Liver (tissue), 9 donors: ENCODE results near the gene ADCY7. TPM values are rescaled to one million over a fixed set of nuclear protein-coding genes. Genes with fewer than 3 reads are reported as not detected.

ENCODE experiments used
- DNase-seq: peaks from one replicate; pipeline ENCODE4 v3.0.0-alpha.2; 2017; ENCODE audit warnings: low spot score
- H3K27ac ChIP-seq, 2 donors: one replicate each; pipeline ENCODE4 v1.7.0; 2013; ENCODE audit warnings: inconsistent platforms in 2 of 2, low read length in 2 of 2, control low read depth in 1 of 2, low read depth in 1 of 2, mild to moderate bottlenecking in 1 of 2
- H3K27me3 ChIP-seq, 4 donors: one replicate each; pipeline versions ENCODE4 v1.6.1 to v1.7.0; 2013; ENCODE audit warnings: low read length in 3 of 4, inconsistent platforms in 1 of 4, mild to moderate bottlenecking in 1 of 4, moderate library complexity in 1 of 4; ENCODE audit not compliant: control insufficient read depth in 4 of 4, insufficient read depth in 4 of 4
- H3K36me3 ChIP-seq, 4 donors: one replicate each; pipeline versions ENCODE4 v1.6.1 to v1.7.0; 2013; ENCODE audit warnings: low read length in 3 of 4, mild to moderate bottlenecking in 3 of 4, low read depth in 1 of 4, moderate library complexity in 1 of 4; ENCODE audit not compliant: control insufficient read depth in 4 of 4, insufficient read depth in 3 of 4
- H3K4me1 ChIP-seq, 4 donors: one replicate each; pipeline versions ENCODE4 v1.6.1 to v1.7.0; 2013; ENCODE audit warnings: low read length in 3 of 4, mild to moderate bottlenecking in 3 of 4, moderate library complexity in 1 of 4; ENCODE audit not compliant: control insufficient read depth in 4 of 4, insufficient read depth in 4 of 4
- H3K4me3 ChIP-seq, 3 donors: one replicate each; pipeline versions ENCODE4 v1.6.1 to v1.7.0; 2013; ENCODE audit warnings: low read length in 3 of 3, control low read depth in 1 of 3, low read depth in 1 of 3, mild to moderate bottlenecking in 1 of 3
- H3K9ac ChIP-seq, 2 donors: one replicate each; pipeline ENCODE4 v1.7.0; 2013; ENCODE audit warnings: low read length in 2 of 2, mild to moderate bottlenecking in 2 of 2, moderate library complexity in 2 of 2, control low read depth in 1 of 2, low read depth in 1 of 2
- H3K9me3 ChIP-seq, 4 donors: one replicate each; pipeline versions ENCODE4 v1.6.1 to v1.7.0; 2013; ENCODE audit warnings: low read length in 3 of 4; ENCODE audit not compliant: control insufficient read depth in 4 of 4
- EGR1 ChIP-seq, 2 donors: IDR thresholded peaks; 2 replicates each; pipeline ENCODE4 v1.6.1; 2016 to 2018; ENCODE audit warnings: antibody characterized with exemption in 2 of 2, low read depth in 2 of 2
- FOXA1 ChIP-seq: IDR thresholded peaks from 2 replicates; pipeline ENCODE4 v1.6.1; 2016; ENCODE audit warnings: antibody characterized with exemption
- FOXA2 ChIP-seq: IDR thresholded peaks from 2 replicates; pipeline ENCODE4 v1.6.1; 2016; ENCODE audit warnings: antibody characterized with exemption
- GABPA ChIP-seq, 2 donors: IDR thresholded peaks in 1 of 2; conservative IDR thresholded peaks in 1 of 2; 2 replicates each; pipeline ENCODE4 v1.6.1; 2016; ENCODE audit warnings: antibody characterized with exemption in 2 of 2, mild to moderate bottlenecking in 1 of 2, moderate library complexity in 1 of 2
- HNF4A ChIP-seq, 2 donors: conservative IDR thresholded peaks; 2 replicates each; pipeline ENCODE4 v1.6.1; 2016; ENCODE audit warnings: antibody characterized with exemption in 2 of 2, mild to moderate bottlenecking in 2 of 2
- HNF4G ChIP-seq: IDR thresholded peaks from 2 replicates; pipeline ENCODE4 v1.6.1; 2016; ENCODE audit warnings: antibody characterized with exemption
- JUND ChIP-seq, 2 donors: IDR thresholded peaks; 2 replicates each; pipeline ENCODE4 v1.6.1; 2016; ENCODE audit warnings: antibody characterized with exemption in 2 of 2
- NR2F2 ChIP-seq: IDR thresholded peaks from 2 replicates; pipeline ENCODE4 v1.6.1; 2016; ENCODE audit warnings: antibody characterized with exemption
- RXRA ChIP-seq, 2 donors: IDR thresholded peaks; 2 replicates each; pipeline ENCODE4 v1.6.1; 2017 to 2018; ENCODE audit warnings: antibody characterized with exemption in 2 of 2, mild to moderate bottlenecking in 1 of 2
- SP1 ChIP-seq: IDR thresholded peaks from 2 replicates; pipeline ENCODE4 v1.6.1; 2018; ENCODE audit warnings: antibody characterized with exemption, mild to moderate bottlenecking
- TAF1 ChIP-seq: conservative IDR thresholded peaks from 2 replicates; pipeline ENCODE4 v1.6.1; 2016; ENCODE audit warnings: antibody characterized with exemption, mild to moderate bottlenecking
- YY1 ChIP-seq: IDR thresholded peaks from 2 replicates; pipeline ENCODE4 v1.6.1; 2016; ENCODE audit warnings: antibody characterized with exemption, mild to moderate bottlenecking
- WGBS: extraction: QIAGEN DNeasy Blood & Tissue Kit; methylation state at CpG from one replicate; pipeline ENCODE4 v1.1.7; 2013; 5-methylcytosine and 5-hydroxymethylcytosine counted together
- polyA plus RNA-seq, 2 donors: library from polyadenylated mRNA; stranded (reverse) in 1 of 2; unstranded in 1 of 2; fragments of 200-250 nt in 1 of 2; fragments of >200 nt in 1 of 2; fragmentation: Nextera tagmentation in 1 of 2; extraction: Ambion mirVana in 1 of 2; gene quantifications; one replicate each; pipeline versions ENCODE4 v1.2.1 to v1.2.3, GENCODE V29; 2013 to 2015
- total RNA-seq, 2 donors: library from RNA; depleted of rRNA; stranded (reverse); fragments of >200 nt; gene quantifications; one replicate each; pipeline ENCODE4 v1.2.3, GENCODE V29; 2014
- TF ChIP-seq, protein P1 (sequence below): IDR thresholded peaks from 2 replicates; pipeline ENCODE4 v1.6.1; 2016; ENCODE audit warnings: antibody characterized with exemption, mild to moderate bottlenecking
- TF ChIP-seq, protein P2 (sequence below): IDR thresholded peaks from 2 replicates; pipeline ENCODE4 v1.6.1; 2016; ENCODE audit warnings: antibody characterized with exemption
- TF ChIP-seq, protein P3 (sequence below): fragments of 150-350 bp; IDR thresholded peaks from 2 replicates; pipeline ENCODE4 v1.5.1; 2017; ENCODE audit warnings: improper control_type of control experiment, low read depth, low read length; ENCODE audit not compliant: missing input control
- TF ChIP-seq, protein P4 (sequence below): IDR thresholded peaks from 2 replicates; pipeline ENCODE4 v1.6.1; 2016; ENCODE audit warnings: antibody characterized with exemption
- donor health status: healthy.
- donor health status: healthy.
- donor health status: healthy.
- donor health status: healthy.
- donor health status: healthy.

Gene ADCY7
- total and polyA plus RNA-seq, 4 donors, result 1.8 to 43.9 (median 7.4) TPM

DNA sequence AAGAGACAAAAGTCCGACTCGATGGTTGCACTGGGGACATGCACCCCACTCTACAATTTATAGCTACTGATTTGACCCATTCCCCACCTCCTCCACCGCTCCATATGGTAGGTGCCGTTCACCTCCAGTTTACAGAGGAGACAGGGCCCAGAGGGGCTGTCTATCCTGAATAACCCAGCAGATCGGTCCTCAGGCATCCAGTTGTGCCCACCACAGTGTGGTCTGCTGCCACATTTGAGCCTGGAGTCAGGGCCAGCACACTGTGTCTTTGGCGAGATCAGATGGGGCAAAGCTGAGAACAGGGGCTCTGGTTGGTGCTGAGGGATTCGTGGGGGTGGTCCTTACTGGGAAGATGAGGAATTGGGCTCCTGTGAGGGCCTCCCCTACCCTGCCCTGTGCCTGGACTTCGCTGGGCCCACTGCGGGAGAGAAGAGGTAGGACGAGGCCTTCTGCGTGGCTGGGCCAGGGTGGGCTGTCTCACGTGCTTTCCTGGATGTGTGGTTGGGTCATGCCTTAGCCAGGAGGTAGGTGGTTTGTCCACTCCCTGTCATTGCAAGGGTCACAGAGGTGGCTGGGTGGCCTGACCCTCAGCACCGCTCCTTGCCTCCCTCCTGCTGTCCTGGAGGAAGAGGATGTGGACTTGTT lies 2.8 kb downstream of the ADCY7 start:
- WGBS, result 96% methylated on average over 13 of the region's 13 CpGs
- Histone ChIP-seq H3K36me3 (no peaks in the 10 kb centered on the region), H3K4me1 (peaks cover 0 to 4% (median 2%) of the 10 kb centered on the region in 4 donors), H3K9me3 (no peaks in the 10 kb centered on the region), H3K4me3 (no peak overlapping the region), H3K27ac (no peak overlapping the region), H3K27me3 (no peaks in the 10 kb centered on the region), H3K9ac (no peak overlapping the region)
- no peak for DNase-seq
- no peak for TF ChIP-seq HNF4A (conservative IDR thresholded peaks at IDR 0.05)
- TF ChIP-seq NR2F2, result no peak
- TF ChIP-seq FOXA1, result no peak
- no peak for TF ChIP-seq GABPA (IDR thresholded peaks at IDR 0.05 in 1 of 2, conservative IDR thresholded peaks at IDR 0.05 in 1 of 2)
- TF ChIP-seq FOXA2, result no peak
- TF ChIP-seq, protein P1, sequence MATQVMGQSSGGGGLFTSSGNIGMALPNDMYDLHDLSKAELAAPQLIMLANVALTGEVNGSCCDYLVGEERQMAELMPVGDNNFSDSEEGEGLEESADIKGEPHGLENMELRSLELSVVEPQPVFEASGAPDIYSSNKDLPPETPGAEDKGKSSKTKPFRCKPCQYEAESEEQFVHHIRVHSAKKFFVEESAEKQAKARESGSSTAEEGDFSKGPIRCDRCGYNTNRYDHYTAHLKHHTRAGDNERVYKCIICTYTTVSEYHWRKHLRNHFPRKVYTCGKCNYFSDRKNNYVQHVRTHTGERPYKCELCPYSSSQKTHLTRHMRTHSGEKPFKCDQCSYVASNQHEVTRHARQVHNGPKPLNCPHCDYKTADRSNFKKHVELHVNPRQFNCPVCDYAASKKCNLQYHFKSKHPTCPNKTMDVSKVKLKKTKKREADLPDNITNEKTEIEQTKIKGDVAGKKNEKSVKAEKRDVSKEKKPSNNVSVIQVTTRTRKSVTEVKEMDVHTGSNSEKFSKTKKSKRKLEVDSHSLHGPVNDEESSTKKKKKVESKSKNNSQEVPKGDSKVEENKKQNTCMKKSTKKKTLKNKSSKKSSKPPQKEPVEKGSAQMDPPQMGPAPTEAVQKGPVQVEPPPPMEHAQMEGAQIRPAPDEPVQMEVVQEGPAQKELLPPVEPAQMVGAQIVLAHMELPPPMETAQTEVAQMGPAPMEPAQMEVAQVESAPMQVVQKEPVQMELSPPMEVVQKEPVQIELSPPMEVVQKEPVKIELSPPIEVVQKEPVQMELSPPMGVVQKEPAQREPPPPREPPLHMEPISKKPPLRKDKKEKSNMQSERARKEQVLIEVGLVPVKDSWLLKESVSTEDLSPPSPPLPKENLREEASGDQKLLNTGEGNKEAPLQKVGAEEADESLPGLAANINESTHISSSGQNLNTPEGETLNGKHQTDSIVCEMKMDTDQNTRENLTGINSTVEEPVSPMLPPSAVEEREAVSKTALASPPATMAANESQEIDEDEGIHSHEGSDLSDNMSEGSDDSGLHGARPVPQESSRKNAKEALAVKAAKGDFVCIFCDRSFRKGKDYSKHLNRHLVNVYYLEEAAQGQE, result no peak
- no peak for TF ChIP-seq RXRA (IDR thresholded peaks at IDR 0.05)
- no peak for TF ChIP-seq TAF1
- no peak for TF ChIP-seq HNF4G
- TF ChIP-seq YY1, result no peak
- no peak for TF ChIP-seq SP1
- TF ChIP-seq, protein P2, sequence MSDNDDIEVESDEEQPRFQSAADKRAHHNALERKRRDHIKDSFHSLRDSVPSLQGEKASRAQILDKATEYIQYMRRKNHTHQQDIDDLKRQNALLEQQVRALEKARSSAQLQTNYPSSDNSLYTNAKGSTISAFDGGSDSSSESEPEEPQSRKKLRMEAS, result no peak
- TF ChIP-seq JUND (IDR thresholded peaks at IDR 0.05), result no peak
- TF ChIP-seq, protein P3, sequence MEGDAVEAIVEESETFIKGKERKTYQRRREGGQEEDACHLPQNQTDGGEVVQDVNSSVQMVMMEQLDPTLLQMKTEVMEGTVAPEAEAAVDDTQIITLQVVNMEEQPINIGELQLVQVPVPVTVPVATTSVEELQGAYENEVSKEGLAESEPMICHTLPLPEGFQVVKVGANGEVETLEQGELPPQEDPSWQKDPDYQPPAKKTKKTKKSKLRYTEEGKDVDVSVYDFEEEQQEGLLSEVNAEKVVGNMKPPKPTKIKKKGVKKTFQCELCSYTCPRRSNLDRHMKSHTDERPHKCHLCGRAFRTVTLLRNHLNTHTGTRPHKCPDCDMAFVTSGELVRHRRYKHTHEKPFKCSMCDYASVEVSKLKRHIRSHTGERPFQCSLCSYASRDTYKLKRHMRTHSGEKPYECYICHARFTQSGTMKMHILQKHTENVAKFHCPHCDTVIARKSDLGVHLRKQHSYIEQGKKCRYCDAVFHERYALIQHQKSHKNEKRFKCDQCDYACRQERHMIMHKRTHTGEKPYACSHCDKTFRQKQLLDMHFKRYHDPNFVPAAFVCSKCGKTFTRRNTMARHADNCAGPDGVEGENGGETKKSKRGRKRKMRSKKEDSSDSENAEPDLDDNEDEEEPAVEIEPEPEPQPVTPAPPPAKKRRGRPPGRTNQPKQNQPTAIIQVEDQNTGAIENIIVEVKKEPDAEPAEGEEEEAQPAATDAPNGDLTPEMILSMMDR, result no peak
- TF ChIP-seq, protein P4, sequence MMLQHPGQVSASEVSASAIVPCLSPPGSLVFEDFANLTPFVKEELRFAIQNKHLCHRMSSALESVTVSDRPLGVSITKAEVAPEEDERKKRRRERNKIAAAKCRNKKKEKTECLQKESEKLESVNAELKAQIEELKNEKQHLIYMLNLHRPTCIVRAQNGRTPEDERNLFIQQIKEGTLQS, result no peak

DNA sequence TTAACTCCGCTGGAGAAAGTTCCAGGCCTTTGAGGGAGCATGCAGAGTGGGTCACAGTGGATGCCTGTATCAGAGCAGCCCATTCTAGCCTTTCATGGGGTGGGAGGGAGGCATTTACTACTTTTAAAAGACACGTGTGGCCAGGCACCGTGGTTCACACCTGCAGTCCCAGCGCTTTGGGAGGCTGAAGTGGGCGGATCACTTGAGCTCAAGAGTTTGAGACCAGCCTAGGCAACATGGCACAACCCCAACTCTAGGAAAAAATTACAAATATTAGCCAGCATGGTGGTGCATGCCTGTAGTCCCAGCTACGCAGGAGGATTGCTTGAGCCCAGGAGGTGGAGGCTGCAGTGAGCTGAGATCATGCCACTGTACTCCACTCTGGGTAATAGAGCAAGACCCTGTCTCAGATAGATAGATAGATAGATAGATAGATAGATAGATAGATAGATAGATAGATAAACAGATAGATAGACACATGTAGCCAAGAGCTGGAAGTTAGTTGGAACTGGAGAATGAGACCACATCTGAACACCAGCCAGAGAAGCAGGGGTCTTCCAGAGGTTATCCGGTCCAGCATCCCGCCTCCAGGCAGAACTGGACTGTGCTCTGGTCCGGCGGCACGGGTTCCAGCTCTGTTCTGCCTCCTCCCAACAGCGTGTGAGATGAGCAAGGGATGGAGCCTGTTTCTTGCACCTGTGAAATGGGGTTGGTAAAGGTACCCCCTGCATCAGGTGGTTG lies 3.6 kb downstream of the ADCY7 start:
- Histone ChIP-seq H3K9me3 (no peaks in the 10 kb centered on the region), H3K4me3 (no peak overlapping the region), H3K4me1 (peaks cover 0 to 4% (median 2%) of the 10 kb centered on the region in 4 donors), H3K27ac (no peak overlapping the region), H3K27me3 (no peaks in the 10 kb centered on the region), H3K9ac (no peak overlapping the region), H3K36me3 (no peaks in the 10 kb centered on the region)
- DNase-seq, result no peak
- TF ChIP-seq, protein P2, result no peak
- TF ChIP-seq TAF1 (no peak), FOXA1 (no peak), NR2F2 (no peak), FOXA2 (no peak), HNF4A (conservative IDR thresholded peaks at IDR 0.05) (no peak), HNF4G (no peak), YY1 (no peak), EGR1 (IDR thresholded peaks at IDR 0.05; ENCODE audit: low read depth in 2 of 2) (no peak)
- TF ChIP-seq, protein P4, result no peak
- TF ChIP-seq, protein P1, result no peak
- WGBS, result 90% methylated on average over 12 of the region's 12 CpGs
